Measurements from ENCODE around the gene DDB1. TPM values are rescaled to one million over a fixed set of nuclear protein-coding genes. Genes with fewer than 3 reads are reported as not detected.

DDB1 gene
- total RNA-seq, 4 donors from 2014 or later, result 105 to 144 (median 127) TPM

DNA sequence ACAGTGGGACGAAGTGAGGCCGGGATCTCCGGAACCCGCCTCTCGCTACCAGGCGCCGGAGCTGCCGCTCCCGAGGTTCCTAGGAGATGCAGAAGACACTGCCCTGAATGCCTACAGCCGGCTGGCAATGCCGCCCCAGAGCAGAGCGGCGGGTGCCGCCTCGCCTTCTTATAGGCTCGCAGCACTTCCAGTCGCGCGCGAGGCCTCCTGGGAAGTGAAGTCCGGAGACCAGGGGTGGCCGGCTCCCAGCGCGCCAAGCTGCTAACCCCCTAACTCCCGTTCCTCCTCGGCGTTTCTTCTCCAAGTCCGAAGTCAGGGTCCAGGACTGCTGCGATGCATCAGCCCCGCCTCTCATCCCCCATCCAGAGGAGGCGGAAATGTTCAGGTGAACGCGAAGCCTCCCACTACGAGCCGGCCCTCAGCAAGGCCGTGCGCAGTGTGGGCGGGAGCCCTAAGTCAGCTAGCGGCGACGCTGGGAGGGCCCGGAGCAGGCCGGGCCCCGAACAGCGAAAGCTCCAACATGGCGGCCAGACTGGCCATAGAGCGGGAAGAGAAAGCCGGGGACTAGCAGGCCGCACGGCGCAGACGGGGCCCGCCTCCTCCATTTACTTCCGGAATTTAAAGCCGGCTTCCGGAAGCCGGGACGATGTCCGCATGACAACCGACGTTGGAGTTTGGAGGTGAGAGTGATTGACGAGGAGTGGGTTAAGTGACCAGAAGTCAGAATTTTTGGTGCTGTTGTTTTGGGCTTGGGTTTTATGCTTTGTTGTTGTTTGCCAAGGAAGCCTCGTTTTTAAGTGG, 29.0 kb upstream of the DDB1 start, which contains the start of the genes CYB561A3 and TMEM138:
Gene CYB561A3, minus strand, starts transcription at position 142 of the 801 bp plus-strand sequence. CDS start 5,169 bp downstream, outside the sequence.
Gene TMEM138, plus strand, starts transcription at position 634 of the 801 bp plus-strand sequence. CDS start 2,017 bp downstream, outside the sequence.
- no peak for TF ChIP-seq CTCF (IDR thresholded peaks at IDR 0.05; ENCODE audit: low read depth)

GRCh38 chr11:61361237-61361740, 28.4 kb upstream of the DDB1 start:
- TF ChIP-seq CTCF (IDR thresholded peaks at IDR 0.05; ENCODE audit: low read depth), result no peak

- TF ChIP-seq CTCF (IDR thresholded peaks at IDR 0.05; ENCODE audit: low read depth), result no peak
These were observed 26.6 kb upstream of the DDB1 start for GRCh38 chr11:61359516-61359915.

DNA sequence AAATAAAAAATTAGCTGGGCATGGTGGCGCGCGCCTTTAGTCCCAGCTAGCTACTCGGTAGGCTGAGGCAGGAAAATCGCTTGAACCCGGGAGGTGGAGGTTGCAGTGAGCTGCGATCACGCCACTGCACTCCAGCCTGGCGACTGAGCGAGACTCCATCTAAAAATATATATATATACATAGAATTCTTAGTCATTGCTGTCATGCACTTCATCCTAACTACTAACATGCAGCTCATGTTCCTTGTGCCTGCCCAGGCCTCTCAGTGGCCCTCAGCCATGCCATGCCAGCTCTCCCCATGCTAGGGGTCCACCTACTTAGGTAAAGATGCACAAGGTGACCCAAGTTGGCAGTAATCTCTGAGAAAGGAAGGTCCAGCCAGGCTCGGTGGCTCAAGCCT, 25.7 kb upstream of the DDB1 start:
- no peak for TF ChIP-seq CTCF (IDR thresholded peaks at IDR 0.05; ENCODE audit: low read depth)

- TF ChIP-seq CTCF (IDR thresholded peaks at IDR 0.05; ENCODE audit: low read depth), result no peak
These were observed 25.0 kb upstream of the DDB1 start for GRCh38 chr11:61357894-61358239.

- TF ChIP-seq CTCF (IDR thresholded peaks at IDR 0.05; ENCODE audit: low read depth), result no peak
These were observed 24.5 kb upstream of the DDB1 start for GRCh38 chr11:61357233-61357893.

GRCh38 chr11:61356706-61357105, 23.8 kb upstream of the DDB1 start:
- no peak for TF ChIP-seq CTCF (IDR thresholded peaks at IDR 0.05; ENCODE audit: low read depth)

All from subcutaneous adipose tissue (tissue), 4 donors.